Progenitor cell of endocrine pancreas (in vitro differentiated cells): ENCODE measurements around the gene GRK2. TPM values are rescaled to one million over a fixed set of nuclear protein-coding genes. Genes with fewer than 3 reads are reported as not detected.

Source experiments
- DNase-seq: peaks from one replicate; pipeline ENCODE4 v3.0.0; 2021; ENCODE audit warnings: low spot score; ENCODE audit not compliant: unreplicated experiment
- H3K27ac Mint-ChIP-seq: 2 replicates; pipeline ENCODE4 v1.8.0; 2021; ENCODE audit warnings: mild to moderate bottlenecking, moderate library complexity, mixed read lengths
- H3K27me3 Mint-ChIP-seq: 2 replicates; pipeline ENCODE4 v1.8.0; 2021; ENCODE audit warnings: mixed read lengths
- H3K36me3 Mint-ChIP-seq: 2 replicates; pipeline ENCODE4 v1.8.0; 2022; ENCODE audit warnings: mixed read lengths; ENCODE audit not compliant: insufficient read depth
- H3K4me1 Mint-ChIP-seq: 2 replicates; pipeline ENCODE4 v1.8.0; 2021; ENCODE audit warnings: low read depth, mixed read lengths
- H3K4me3 Mint-ChIP-seq: 2 replicates; pipeline ENCODE4 v1.8.0; 2021; ENCODE audit warnings: low read depth, mild to moderate bottlenecking, moderate library complexity, mixed read lengths
- H3K9me3 Mint-ChIP-seq: 2 replicates; pipeline ENCODE4 v1.8.0; 2021; ENCODE audit warnings: low read depth, mixed read lengths
- total RNA-seq: library from RNA; stranded (reverse); gene quantifications from 2 replicates; pipeline ENCODE4 v1.2.1, GENCODE V29; 2021
- TF ChIP-seq, protein P1 (sequence below): fragments of 200-600 bp; sonication (generic); IDR thresholded peaks from one replicate; pipeline ENCODE4 v1.5.0; 2021; ENCODE audit warnings: antibody characterized with exemption, mild to moderate bottlenecking; ENCODE audit not compliant: unreplicated experiment

Gene GRK2
- total RNA-seq, 1 donor from 2014 or later, result 53.0 TPM

DNA sequence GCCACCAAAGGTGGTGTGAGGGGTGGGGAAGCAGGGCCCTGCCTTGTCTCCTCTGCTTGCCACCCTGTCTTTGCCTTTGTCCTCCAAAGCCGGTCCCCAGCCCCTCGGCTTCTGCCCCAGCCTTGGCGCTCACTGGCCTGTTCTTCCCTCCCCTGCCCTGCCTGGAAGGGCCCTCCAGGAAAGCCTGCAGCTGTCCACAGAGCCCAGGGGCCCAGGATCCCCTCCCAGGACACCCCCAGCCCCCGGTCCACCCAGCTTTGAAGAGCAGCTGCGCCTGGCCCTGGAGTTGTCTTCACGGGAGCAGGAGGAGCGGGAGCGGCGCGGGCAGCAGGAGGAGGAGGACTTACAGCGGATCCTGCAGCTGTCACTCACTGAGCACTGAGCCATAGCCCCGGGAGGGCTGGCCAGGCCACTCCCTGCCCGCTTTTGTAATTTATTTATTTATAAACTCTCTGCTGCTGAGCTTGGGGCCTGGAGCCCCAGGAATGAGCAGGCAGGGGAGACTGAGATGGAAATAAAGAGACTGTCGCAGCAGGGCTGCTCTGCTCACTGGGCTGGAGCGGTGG is 35.8 kb downstream of the GRK2 start:
- Mint-ChIP-seq H3K9me3 (peaks cover under 1% of the 10 kb centered on the region), H3K4me1 (peaks cover 10% of the 10 kb centered on the region), H3K27me3 (no peaks in the 10 kb centered on the region), H3K27ac (no peak overlapping the region), H3K4me3 (peak overlapping the region; percentile 72), H3K36me3 (peaks cover 5% of the 10 kb centered on the region)
- TF ChIP-seq, protein P1, sequence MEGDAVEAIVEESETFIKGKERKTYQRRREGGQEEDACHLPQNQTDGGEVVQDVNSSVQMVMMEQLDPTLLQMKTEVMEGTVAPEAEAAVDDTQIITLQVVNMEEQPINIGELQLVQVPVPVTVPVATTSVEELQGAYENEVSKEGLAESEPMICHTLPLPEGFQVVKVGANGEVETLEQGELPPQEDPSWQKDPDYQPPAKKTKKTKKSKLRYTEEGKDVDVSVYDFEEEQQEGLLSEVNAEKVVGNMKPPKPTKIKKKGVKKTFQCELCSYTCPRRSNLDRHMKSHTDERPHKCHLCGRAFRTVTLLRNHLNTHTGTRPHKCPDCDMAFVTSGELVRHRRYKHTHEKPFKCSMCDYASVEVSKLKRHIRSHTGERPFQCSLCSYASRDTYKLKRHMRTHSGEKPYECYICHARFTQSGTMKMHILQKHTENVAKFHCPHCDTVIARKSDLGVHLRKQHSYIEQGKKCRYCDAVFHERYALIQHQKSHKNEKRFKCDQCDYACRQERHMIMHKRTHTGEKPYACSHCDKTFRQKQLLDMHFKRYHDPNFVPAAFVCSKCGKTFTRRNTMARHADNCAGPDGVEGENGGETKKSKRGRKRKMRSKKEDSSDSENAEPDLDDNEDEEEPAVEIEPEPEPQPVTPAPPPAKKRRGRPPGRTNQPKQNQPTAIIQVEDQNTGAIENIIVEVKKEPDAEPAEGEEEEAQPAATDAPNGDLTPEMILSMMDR, result no peak
- no peak for DNase-seq

DNA sequence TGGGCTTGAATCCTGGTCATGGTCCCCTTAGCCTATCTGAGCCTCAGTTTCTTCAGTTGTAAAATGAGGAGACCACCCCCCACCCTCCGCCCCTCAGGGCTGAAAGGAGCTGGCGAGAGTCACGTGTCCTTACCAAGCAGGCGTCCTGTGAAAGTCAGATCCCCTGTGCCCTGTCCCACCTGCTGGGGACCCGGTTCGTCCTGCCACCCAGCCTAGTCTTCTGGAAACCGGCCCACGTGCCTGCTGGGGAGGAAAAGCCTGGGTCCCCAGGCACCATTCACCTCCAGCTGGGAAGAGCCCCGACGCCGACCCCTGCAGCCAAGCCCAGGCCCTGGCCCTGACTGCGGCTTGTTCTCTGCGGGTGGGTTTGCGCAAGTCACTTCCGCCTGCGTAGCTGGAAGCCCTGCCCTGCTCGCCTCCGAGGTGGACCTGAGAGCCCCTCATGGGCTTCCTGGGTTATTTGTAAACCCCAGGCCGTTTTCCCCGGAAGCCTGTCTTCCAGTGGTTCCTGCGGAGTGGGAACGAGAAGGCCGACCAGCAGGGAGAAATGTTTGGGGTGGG is 36.4 kb downstream of the GRK2 start:
- peaks cover 5% of the 10 kb centered on the region for H3K36me3 Mint-ChIP-seq
- no peaks in the 10 kb centered on the region for H3K27me3 Mint-ChIP-seq
- TF ChIP-seq, protein P1, result no peak
- DNase-seq, result no peak
- H3K4me3 Mint-ChIP-seq, result peak overlapping the region; percentile 72
- no peaks in the 10 kb centered on the region for H3K9me3 Mint-ChIP-seq
- peaks cover 10% of the 10 kb centered on the region for H3K4me1 Mint-ChIP-seq
- H3K27ac Mint-ChIP-seq, result peak overlapping the region; percentile 92

GRCh38 chr11:67303132-67303834 is 37.0 kb downstream of the GRK2 start, which contains the start of gene SSH3:
Gene SSH3, plus strand, starts transcription at chr11:67303530. Its CDS starts 96 bp downstream, at chr11:67303626.
- peaks cover 10% of the 10 kb centered on the region for H3K4me1 Mint-ChIP-seq
- TF ChIP-seq, protein P1, result no peak
- peak within 1 kb of the TSS; percentile 72 for H3K4me3 Mint-ChIP-seq
- peak within 1 kb of the TSS; percentile 92 for H3K27ac Mint-ChIP-seq
- H3K27me3 Mint-ChIP-seq, result no peaks in the 10 kb centered on the region
- H3K9me3 Mint-ChIP-seq, result no peaks in the 10 kb centered on the region
- H3K36me3 Mint-ChIP-seq, result peaks cover 4% of the 10 kb centered on the region
- DNase-seq, result peak; percentile 45

GRCh38 chr11:67303835-67304411 is 37.6 kb downstream of the GRK2 start:
- H3K4me3 Mint-ChIP-seq, result peak overlapping the region; percentile 67
- TF ChIP-seq, protein P1, result no peak
- H3K27me3 Mint-ChIP-seq, result no peaks in the 10 kb centered on the region
- peaks cover 10% of the 10 kb centered on the region for H3K4me1 Mint-ChIP-seq
- H3K9me3 Mint-ChIP-seq, result no peaks in the 10 kb centered on the region
- no peak for DNase-seq
- no peaks in the 10 kb centered on the region for H3K36me3 Mint-ChIP-seq
- no peak overlapping the region for H3K27ac Mint-ChIP-seq

- no peak for DNase-seq
- Mint-ChIP-seq H3K4me1 (peaks cover 10% of the 10 kb centered on the region), H3K27me3 (no peaks in the 10 kb centered on the region), H3K36me3 (no peaks in the 10 kb centered on the region), H3K9me3 (no peaks in the 10 kb centered on the region), H3K27ac (no peak overlapping the region), H3K4me3 (peak overlapping the region; percentile 67)
- TF ChIP-seq, protein P1, result no peak
Measured at GRCh38 chr11:67304511-67305113, 38.3 kb downstream of the GRK2 start.
